ENCODE results near the gene ACACB. TPM values are rescaled to one million over a fixed set of nuclear protein-coding genes. Genes with fewer than 3 reads are reported as not detected.

Gene ACACB
- total RNA-seq, 6 experiments from 2014 or later: 107 to 237 (median 187) TPM

GRCh38 chr12:109197327-109197726 is 80.9 kb downstream of the ACACB start:
- ATAC-seq (peak; percentile 57 to 70 (median 66)), DNase-seq (peak; percentile 81 to 86 (median 82))
- peaks cover 0 to 51% (median 21%) of the 10 kb centered on the region in 4 donors for H3K4me1 ChIP-seq
- WGBS (ENCODE audit: insufficient coverage, low coverage, low lambda C conversion rate, missing lambda C conversion rate): 25% methylated on average over 3 of the region's 10 CpGs
- H3K9me3 ChIP-seq: no peaks in the 10 kb centered on the region
- no peak for TF ChIP-seq CTCF (IDR thresholded peaks at IDR 0.05)
- TF ChIP-seq POLR2A (IDR thresholded peaks at IDR 0.05): peak; percentile 33
- intact Hi-C loops (cut with DNase I): loop anchor here (10.0 kb wide), 1 partner anchor 63 kb away; no protein-coding TSS in a partner anchor
- peak overlapping the region; percentile 78 to 92 (median 90) for H3K27ac ChIP-seq
- no peaks in the 10 kb centered on the region for H3K27me3 ChIP-seq
- no peak overlapping the region for H3K4me3 ChIP-seq
- peaks cover 0 to 68% (median 31%) of the 10 kb centered on the region in 4 donors for H3K36me3 ChIP-seq

GRCh38 chr12:109199324-109199723 is 82.9 kb downstream of the ACACB start:
- Histone ChIP-seq H3K36me3 (peaks cover 0 to 65% (median 26%) of the 10 kb centered on the region in 4 donors), H3K27ac (peak overlapping the region; percentile 78 to 92 (median 90)), H3K4me3 (no peak overlapping the region), H3K4me1 (peaks cover 0 to 51% (median 21%) of the 10 kb centered on the region in 4 donors), H3K27me3 (no peaks in the 10 kb centered on the region), H3K9me3 (no peaks in the 10 kb centered on the region)
- 73% methylated on average over 3 of the region's 11 CpGs for WGBS (ENCODE audit: insufficient coverage, low coverage, low lambda C conversion rate, missing lambda C conversion rate)
- ATAC-seq (no peak), DNase-seq (no peak)
- intact Hi-C loops (cut with DNase I): loop anchor here (10.0 kb wide), 1 partner anchor 65 kb away; no protein-coding TSS in a partner anchor
- TF ChIP-seq CTCF (IDR thresholded peaks at IDR 0.05) (no peak), POLR2A (IDR thresholded peaks at IDR 0.05) (no peak)

GRCh38 chr12:109200825-109201495 is 84.6 kb downstream of the ACACB start:
- no peak for TF ChIP-seq CTCF (IDR thresholded peaks at IDR 0.05)
- no peak for TF ChIP-seq POLR2A (IDR thresholded peaks at IDR 0.05)
- intact Hi-C loops (cut with DNase I): no loop called here
- peak in 2 of 4 donors; percentile 0 to 3 for ATAC-seq
- Histone ChIP-seq H3K4me3 (no peak overlapping the region), H3K4me1 (peaks cover 0 to 51% (median 21%) of the 10 kb centered on the region in 4 donors), H3K27me3 (no peaks in the 10 kb centered on the region), H3K9me3 (no peaks in the 10 kb centered on the region), H3K27ac (peak overlapping the region; percentile 36 to 92 (median 78)), H3K36me3 (peaks cover 0 to 65% (median 27%) of the 10 kb centered on the region in 4 donors)
- WGBS (ENCODE audit: insufficient coverage, low coverage, low lambda C conversion rate, missing lambda C conversion rate): 54% methylated on average over 11 of the region's 14 CpGs
- no peak for DNase-seq

- no peaks in the 10 kb centered on the region for H3K9me3 ChIP-seq
- H3K27me3 ChIP-seq: no peaks in the 10 kb centered on the region
- H3K36me3 ChIP-seq: peaks cover 0 to 65% (median 28%) of the 10 kb centered on the region in 4 donors
- intact Hi-C loops (cut with DNase I): no loop called here
- DNase-seq (peak; percentile 68 to 90 (median 85)), ATAC-seq (peak; percentile 9 to 60 (median 48))
- 65% methylated on average over 7 of the region's 17 CpGs for WGBS (ENCODE audit: insufficient coverage, low coverage, low lambda C conversion rate, missing lambda C conversion rate)
- H3K4me3 ChIP-seq: no peak overlapping the region
- H3K4me1 ChIP-seq: peaks cover 0 to 51% (median 21%) of the 10 kb centered on the region in 4 donors
- TF ChIP-seq POLR2A (IDR thresholded peaks at IDR 0.05) (no peak), CTCF (IDR thresholded peaks at IDR 0.05) (peak in 1 of 4 donors; percentile 6)
- peak overlapping the region in 1 of 3 donors; percentile 92 for H3K27ac ChIP-seq
Measured at GRCh38 chr12:109201496-109201885, 85.1 kb downstream of the ACACB start.
